WTC11 (cell line): Measurements from ENCODE around the gene MSI2.

Experiments used
- ATF1 ChIP-seq: sonication (generic); formaldehyde crosslinking; IDR thresholded peaks from 2 replicates; pipeline ENCODE4 v1.8.1; 2023; ENCODE audit warnings: mild to moderate bottlenecking, moderate library complexity, missing genetic modification reagents
- KAT7 ChIP-seq: sonication (generic); formaldehyde crosslinking; IDR thresholded peaks from 2 replicates; pipeline ENCODE4 v1.8.1; 2023; ENCODE audit warnings: missing genetic modification reagents, mild to moderate bottlenecking, borderline replicate concordance
- NFYB ChIP-seq: sonication (generic); formaldehyde crosslinking; conservative IDR thresholded peaks from 2 replicates; pipeline ENCODE4 v1.8.0; 2022; ENCODE audit warnings: low read depth, missing genetic modification reagents
- NR2C2 ChIP-seq: sonication (generic); formaldehyde crosslinking; IDR thresholded peaks from 2 replicates; pipeline ENCODE4 v1.8.0; 2022; ENCODE audit warnings: mild to moderate bottlenecking, missing genetic modification reagents
- SP1 ChIP-seq: sonication (generic); formaldehyde crosslinking; conservative IDR thresholded peaks from 2 replicates; pipeline ENCODE4 v1.8.1; 2022; ENCODE audit warnings: missing genetic modification reagents
- ZNF232 ChIP-seq: sonication (generic); formaldehyde crosslinking; IDR thresholded peaks from 2 replicates; pipeline ENCODE4 v1.8.0; 2022; ENCODE audit warnings: mild to moderate bottlenecking, missing genetic modification reagents
- TF ChIP-seq, protein P1 (sequence below): sonication (generic); formaldehyde crosslinking; IDR thresholded peaks from 2 replicates; pipeline ENCODE4 v1.8.0; 2022; ENCODE audit warnings: mild to moderate bottlenecking, missing genetic modification reagents
- TF ChIP-seq, protein P2 (sequence below): fragments of 200-600 bp; IDR thresholded peaks from 2 replicates; pipeline ENCODE4 v1.8.0; 2022; ENCODE audit warnings: antibody characterized with exemption
- TF ChIP-seq, protein P3 (sequence below): sonication (generic); formaldehyde crosslinking; IDR thresholded peaks from 2 replicates; pipeline ENCODE4 v1.8.1; 2022; ENCODE audit warnings: low read depth, missing genetic modification reagents, borderline replicate concordance
- TF ChIP-seq, protein P4 (sequence below): sonication (generic); formaldehyde crosslinking; IDR thresholded peaks from 2 replicates; pipeline ENCODE4 v1.8.0; 2022; ENCODE audit warnings: mild to moderate bottlenecking, missing genetic modification reagents
- TF ChIP-seq, protein P5 (sequence below): sonication (generic); formaldehyde crosslinking; IDR thresholded peaks from 2 replicates; pipeline ENCODE4 v1.8.1; 2023; ENCODE audit warnings: mild to moderate bottlenecking, missing genetic modification reagents, moderate library complexity
- TF ChIP-seq, protein P6 (sequence below): sonication (generic); formaldehyde crosslinking; IDR thresholded peaks from 2 replicates; pipeline ENCODE4 v1.8.1; 2023; ENCODE audit warnings: mild to moderate bottlenecking, missing genetic modification reagents, moderate library complexity

DNA sequence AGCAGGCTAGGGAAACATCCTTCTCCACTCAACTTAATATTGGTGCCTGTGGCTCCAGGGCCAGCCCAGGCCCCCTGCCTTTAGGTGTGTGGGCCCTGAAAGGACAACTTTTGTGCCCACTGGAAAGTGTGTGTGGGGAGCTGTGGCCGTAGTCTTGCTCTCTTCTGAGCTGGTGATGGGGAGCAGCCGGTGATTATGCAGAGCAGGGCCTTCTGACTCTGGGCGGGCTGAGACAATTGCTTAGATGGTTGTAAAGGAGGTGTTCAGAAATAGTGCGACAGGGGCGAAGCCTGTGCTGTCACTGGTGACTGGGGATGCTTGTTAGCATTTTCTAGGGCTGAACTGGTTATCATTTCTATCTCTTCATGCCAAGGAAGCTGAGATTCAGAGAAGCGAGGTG lies 62.6 kb downstream of the MSI2 start:
- TF ChIP-seq, protein P1, sequence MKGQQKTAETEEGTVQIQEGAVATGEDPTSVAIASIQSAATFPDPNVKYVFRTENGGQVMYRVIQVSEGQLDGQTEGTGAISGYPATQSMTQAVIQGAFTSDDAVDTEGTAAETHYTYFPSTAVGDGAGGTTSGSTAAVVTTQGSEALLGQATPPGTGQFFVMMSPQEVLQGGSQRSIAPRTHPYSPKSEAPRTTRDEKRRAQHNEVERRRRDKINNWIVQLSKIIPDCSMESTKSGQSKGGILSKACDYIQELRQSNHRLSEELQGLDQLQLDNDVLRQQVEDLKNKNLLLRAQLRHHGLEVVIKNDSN (CRISPR knock-in tag) = no peak
- TF ChIP-seq, protein P2, sequence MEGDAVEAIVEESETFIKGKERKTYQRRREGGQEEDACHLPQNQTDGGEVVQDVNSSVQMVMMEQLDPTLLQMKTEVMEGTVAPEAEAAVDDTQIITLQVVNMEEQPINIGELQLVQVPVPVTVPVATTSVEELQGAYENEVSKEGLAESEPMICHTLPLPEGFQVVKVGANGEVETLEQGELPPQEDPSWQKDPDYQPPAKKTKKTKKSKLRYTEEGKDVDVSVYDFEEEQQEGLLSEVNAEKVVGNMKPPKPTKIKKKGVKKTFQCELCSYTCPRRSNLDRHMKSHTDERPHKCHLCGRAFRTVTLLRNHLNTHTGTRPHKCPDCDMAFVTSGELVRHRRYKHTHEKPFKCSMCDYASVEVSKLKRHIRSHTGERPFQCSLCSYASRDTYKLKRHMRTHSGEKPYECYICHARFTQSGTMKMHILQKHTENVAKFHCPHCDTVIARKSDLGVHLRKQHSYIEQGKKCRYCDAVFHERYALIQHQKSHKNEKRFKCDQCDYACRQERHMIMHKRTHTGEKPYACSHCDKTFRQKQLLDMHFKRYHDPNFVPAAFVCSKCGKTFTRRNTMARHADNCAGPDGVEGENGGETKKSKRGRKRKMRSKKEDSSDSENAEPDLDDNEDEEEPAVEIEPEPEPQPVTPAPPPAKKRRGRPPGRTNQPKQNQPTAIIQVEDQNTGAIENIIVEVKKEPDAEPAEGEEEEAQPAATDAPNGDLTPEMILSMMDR = no peak
- TF ChIP-seq ATF1 (CRISPR knock-in tag) (no peak), NR2C2 (no peak), ZNF232 (CRISPR knock-in tag) (no peak), KAT7 (no peak), SP1 (no peak), NFYB (no peak)
- TF ChIP-seq, protein P3, sequence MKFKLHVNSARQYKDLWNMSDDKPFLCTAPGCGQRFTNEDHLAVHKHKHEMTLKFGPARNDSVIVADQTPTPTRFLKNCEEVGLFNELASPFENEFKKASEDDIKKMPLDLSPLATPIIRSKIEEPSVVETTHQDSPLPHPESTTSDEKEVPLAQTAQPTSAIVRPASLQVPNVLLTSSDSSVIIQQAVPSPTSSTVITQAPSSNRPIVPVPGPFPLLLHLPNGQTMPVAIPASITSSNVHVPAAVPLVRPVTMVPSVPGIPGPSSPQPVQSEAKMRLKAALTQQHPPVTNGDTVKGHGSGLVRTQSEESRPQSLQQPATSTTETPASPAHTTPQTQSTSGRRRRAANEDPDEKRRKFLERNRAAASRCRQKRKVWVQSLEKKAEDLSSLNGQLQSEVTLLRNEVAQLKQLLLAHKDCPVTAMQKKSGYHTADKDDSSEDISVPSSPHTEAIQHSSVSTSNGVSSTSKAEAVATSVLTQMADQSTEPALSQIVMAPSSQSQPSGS (CRISPR knock-in tag) = no peak
- TF ChIP-seq, protein P4, sequence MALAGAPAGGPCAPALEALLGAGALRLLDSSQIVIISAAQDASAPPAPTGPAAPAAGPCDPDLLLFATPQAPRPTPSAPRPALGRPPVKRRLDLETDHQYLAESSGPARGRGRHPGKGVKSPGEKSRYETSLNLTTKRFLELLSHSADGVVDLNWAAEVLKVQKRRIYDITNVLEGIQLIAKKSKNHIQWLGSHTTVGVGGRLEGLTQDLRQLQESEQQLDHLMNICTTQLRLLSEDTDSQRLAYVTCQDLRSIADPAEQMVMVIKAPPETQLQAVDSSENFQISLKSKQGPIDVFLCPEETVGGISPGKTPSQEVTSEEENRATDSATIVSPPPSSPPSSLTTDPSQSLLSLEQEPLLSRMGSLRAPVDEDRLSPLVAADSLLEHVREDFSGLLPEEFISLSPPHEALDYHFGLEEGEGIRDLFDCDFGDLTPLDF (CRISPR knock-in tag) = no peak
- TF ChIP-seq, protein P5, sequence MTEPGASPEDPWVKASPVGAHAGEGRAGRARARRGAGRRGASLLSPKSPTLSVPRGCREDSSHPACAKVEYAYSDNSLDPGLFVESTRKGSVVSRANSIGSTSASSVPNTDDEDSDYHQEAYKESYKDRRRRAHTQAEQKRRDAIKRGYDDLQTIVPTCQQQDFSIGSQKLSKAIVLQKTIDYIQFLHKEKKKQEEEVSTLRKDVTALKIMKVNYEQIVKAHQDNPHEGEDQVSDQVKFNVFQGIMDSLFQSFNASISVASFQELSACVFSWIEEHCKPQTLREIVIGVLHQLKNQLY (CRISPR knock-in tag) = no peak
- TF ChIP-seq, protein P6, sequence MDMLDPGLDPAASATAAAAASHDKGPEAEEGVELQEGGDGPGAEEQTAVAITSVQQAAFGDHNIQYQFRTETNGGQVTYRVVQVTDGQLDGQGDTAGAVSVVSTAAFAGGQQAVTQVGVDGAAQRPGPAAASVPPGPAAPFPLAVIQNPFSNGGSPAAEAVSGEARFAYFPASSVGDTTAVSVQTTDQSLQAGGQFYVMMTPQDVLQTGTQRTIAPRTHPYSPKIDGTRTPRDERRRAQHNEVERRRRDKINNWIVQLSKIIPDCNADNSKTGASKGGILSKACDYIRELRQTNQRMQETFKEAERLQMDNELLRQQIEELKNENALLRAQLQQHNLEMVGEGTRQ (CRISPR knock-in tag) = no peak
